Activated T-helper 9 cell treated with anti-CD3 and anti-CD28 coated beads, Interleukin-2, amount 50 U/mL, for 16 hours (primary cell): Measurements from ENCODE around the gene PAX8.
A peak's percentile ranks its signal among the peaks of the same experiment; 100 is the strongest.

Source experiments
- DNase-seq: peaks from one replicate; pipeline ENCODE4 v3.0.0-alpha.2; 2020; ENCODE audit warnings: low read depth

The PAX8 gene

DNA sequence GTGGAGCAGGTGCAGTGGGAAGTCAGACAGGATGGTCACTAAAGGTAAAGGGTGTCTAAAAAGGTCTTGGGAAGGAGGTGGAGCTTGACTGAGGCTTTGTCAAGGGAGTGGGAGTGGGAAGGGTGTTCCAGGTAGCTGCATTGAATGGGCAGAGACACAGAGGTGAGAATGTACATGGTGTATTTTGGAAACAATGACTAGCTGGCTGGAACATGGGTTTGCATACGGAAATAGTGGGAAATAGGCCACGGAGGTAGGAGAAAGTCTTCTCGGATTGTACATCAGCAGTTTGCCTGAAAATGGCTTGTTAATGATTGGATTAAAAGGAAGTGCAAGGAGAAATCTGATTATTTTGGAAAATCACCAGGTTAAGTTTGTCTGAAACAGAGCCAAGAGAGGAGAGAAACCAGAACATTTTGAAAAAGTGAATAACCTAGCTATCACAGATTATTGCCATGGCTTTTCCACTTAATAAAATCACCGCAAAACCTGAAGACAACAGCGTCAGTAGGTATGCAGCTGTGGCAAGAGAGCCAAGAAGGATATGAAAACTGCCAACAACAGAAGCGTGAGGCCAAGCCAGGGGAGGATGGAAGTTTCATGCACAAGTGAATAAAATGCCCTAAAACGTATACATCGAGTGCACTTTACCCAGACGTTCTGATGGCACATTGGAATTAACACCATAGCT is 13.9 kb downstream of the PAX8 start:
- no peak for DNase-seq

DNA sequence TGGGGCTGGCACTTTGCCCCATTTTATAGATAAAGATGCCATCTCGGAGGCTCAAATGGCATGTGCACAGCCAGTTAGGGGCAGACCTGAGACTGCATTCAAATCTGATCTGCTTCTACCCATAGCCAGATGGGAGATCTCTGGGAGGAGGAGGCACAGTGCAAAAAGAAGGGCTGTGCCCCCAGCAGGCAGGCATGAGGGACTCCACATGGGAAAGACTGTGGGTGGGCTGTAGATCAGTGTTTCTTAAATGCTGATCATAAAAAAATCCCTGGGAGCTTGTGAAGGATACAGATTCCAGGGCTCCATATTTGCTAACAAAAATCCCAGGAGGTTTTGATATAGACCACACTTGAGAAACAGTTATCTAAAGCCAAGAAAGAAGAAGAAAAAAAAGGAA is 15.2 kb downstream of the PAX8 start:
- DNase-seq = no peak

GRCh38 chr2:113260991-113261390 is 17.7 kb downstream of the PAX8 start:
- no peak for DNase-seq

DNA sequence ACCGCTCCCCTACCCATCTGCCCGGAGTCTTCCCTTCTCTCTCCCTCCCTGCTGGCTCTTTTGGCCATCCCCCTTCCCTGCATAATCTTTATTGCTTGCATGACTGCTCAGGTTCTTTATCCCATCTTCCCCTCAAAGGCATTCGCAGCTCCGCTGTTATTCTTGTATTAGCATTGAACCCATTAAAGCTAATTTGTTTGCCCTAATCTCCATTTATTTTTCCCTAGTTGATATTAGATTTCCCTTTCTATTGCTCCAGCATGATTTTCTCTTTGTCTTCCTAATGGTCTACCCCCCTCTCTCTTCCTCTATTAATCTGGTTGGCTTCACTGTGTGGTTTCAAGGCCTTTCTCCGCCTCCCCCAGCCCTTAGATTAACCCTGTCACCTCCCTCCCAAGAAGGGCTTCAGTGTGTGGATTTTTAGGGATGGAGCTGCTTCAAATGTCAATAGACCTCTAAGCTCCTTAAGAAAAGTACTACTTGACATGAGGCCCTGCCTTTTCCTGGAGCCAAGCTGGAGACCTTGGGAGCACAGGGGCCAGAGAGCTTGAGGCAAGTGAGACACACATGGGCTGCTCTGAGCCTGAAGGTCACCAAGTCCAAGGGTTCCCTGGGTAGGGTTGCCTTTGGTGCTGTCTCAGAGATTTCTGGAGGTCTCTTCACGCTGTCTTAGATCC is 20.1 kb downstream of the PAX8 start:
- DNase-seq = no peak

GRCh38 chr2:113257516-113258264 is 21.0 kb downstream of the PAX8 start:
- DNase-seq = no peak

DNA sequence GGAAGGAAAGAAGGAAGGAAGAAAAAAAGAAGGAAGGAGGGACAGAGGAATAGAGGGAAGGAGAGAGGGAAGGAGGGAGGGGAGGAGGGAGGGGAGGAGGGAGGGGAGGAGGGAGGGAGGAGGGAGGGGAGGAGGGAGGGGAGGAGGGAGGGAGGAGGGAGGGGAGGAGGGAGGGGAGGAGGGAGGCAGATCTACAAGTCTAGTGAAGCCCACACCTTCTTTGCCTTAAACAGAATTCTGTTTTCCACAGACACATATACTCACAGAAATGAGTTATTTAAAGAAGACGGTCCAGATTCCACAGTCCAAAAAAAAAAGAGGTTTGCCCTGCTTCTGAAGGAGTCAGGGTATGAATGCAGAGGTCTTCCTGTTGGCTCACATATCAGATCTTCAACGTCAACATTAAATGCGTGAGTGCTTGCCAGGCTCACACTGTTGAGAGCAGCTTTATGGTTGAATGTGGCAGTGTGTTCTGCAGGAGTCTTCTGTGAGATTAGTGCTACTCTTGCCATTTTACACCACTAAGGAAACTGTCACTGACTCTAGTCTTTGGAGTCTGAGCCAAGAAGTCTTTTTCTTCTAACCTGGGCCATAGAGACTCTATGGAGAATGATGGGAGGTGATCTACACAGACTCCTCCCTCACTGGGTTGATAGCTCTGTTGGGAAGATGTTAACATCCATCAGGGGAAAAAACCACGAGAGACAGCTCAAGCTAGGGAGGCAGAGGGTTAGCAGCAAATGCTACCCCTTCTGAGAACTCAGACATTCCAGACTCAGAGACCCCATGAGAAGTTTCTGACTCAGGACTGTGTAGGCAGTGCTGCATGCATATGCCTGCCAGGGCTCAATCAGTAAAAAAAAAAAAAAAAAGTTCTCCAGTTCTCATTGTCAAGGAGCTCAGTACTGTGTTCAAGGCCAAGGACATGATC is 23.3 kb downstream of the PAX8 start:
- no peak for DNase-seq

DNA sequence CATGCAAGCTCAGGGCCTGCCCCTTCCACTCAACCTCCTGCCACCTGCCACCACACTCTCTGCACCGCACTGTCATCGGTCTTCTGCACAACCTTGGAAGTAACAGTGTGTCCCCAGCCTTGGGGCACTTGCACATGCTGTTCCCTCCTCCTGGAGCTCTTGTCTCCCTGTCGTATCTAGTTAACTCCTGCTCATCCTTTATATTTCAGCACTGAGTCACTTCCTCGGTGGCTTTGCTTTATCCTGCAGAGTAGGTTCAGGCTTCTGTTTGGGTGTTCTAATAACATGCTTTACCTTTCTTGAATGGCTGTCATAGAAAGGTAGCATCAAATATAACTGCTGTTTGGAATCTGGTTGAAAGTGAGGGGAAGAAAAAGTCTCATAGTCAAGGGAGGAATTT is 25.3 kb downstream of the PAX8 start:
- DNase-seq = no peak

- no peak for DNase-seq
Observed at GRCh38 chr2:113252047-113252590, 26.6 kb downstream of the PAX8 start.

GRCh38 chr2:113251118-113251517 is 27.6 kb downstream of the PAX8 start:
- no peak for DNase-seq

- DNase-seq = peak; percentile 58
Observed at GRCh38 chr2:113248997-113249770, 29.5 kb downstream of the PAX8 start.

- DNase-seq = no peak
Observed at GRCh38 chr2:113246606-113247005, 32.1 kb downstream of the PAX8 start.

DNA sequence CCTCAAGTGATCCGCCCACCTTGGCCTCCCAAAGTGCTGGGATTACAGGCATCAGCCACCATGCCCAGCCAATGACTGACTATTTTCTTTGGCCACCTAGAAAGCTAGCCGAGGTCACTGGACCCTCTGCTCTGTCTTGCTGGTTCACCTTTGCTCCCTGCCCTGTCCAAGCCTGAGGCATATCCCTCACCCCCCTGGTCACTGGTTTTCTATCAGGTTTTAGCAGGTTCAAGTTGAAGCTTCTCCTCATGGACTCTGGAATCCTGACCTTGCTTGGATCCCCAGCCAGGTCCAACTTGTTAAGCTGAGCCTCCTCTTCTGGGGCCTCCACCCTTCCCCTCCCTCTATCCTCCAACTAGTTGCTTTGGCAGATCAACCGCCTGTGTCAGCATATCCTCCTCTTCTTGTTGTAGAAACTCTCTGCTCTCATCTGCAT is 33.4 kb downstream of the PAX8 start:
- DNase-seq = no peak

GRCh38 chr2:113242327-113242726 is 36.4 kb downstream of the PAX8 start:
- DNase-seq = no peak

DNA sequence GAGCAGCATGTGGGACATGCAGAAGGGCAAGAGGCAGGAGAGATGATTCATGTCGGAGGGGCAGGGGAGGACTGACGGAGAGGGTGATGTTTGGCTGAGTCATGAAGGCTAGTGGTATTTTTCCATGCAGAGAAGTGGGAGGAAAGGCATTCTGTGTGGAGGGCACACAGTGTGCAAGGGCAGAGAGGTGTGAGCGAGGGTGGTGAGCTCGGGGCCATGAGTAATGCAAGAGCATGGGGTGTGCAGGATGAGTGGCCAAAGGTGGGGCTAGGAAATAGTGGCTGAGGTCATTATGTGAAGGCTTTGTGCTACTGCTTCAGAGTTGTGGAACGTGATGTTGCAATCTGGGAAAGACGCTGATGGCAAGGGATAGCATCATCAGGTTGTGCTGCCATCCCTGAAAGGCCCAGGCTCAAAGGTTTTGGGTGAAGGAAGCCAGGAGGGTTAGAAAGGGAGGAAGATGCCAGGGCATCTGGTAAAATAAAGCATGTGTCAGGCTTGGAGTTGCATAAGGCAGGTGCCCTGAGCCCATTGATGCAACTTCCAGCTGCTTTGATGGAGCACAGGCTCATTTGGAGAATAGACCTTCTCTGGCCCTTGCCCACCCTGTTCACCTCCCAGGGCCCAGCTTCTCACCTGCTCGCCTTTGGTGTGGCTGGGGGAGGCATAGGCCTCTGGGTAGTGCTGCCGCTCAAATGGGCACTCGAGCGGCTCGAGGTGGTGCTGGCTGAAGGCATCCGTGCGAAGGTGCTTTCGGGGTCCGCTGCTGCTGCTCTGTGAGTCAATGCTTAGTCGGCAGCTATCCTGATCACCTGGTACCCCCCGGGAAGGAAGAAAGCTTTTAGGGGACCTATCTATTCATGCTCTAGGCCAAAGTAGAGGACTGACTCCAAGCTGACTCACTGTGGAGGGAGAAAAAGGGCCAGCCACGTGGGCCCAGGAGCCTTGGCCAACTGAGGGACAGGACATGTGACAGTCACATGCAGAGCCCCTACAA is 37.5 kb downstream of the PAX8 start:
- DNase-seq = peak; percentile 43

- DNase-seq = no peak
Observed at GRCh38 chr2:113240150-113240914, 38.4 kb downstream of the PAX8 start.

- no peak for DNase-seq
Observed at GRCh38 chr2:113238871-113239839, 39.6 kb downstream of the PAX8 start.

DNA sequence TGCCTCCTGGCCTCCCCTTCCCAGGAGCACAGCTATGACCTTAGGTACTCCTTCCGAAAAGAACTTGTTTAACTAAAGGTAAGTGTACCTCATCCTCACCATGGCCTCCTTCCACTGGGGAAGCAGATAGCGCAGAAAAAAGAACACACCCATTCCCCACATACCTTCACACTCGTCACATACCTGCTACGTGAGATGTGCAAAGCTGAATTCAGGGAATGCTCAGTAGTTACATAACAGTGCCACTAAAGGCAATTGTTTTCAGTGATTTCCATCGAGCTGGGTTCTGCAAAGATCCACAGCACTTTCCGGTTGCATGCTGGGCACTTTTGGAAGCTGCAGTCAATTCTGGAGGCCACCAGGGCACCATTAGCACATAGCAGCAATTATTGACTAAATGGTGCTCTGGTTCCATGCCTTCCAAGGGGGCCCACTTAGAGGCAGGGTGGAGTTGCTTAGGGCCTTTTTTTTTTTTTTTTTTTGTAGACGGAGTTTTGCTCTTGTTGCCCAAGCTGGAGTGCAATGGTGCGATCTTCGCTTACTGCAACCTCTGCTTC is 41.0 kb downstream of the PAX8 start:
- no peak for DNase-seq
